ENCODE results near the gene CD58. TPM values are rescaled to one million over a fixed set of nuclear protein-coding genes. Genes with fewer than 3 reads are reported as not detected.

The CD58 gene
- polyA plus RNA-seq, 3 donors, result 81.0 to 168 (median 128) TPM

DNA sequence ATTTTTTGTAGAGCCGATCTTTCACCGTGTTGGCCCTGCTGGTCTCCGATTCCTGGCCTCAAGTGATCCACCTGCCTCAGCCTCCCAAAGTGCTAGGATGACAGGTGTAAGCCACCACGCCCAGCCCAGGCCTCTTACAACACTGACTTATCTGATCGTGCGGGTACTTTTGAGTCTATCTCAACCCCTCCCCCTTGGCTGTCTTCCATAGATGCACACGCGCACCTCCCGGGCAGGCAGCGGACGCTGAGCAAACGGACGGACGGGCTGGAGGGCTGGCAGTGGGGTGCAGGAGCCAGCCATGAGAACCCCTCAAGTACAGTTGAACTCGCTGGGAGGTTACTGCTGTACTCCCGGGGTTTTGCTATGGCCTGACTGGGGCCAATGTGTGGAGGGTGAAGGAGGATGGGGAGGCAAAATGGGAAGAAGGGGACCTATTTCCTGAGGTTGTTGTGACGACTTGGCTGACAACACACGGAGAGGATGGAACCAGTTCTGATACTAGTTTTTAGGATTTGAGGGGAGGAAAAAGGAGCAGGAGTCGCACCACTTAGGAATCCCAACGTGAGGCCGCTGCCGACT is 959 bp downstream of the CD58 start:
- 14% methylated on average over 22 of the region's 22 CpGs for WGBS (ENCODE audit: insufficient coverage)
- TF ChIP-seq, protein P1, sequence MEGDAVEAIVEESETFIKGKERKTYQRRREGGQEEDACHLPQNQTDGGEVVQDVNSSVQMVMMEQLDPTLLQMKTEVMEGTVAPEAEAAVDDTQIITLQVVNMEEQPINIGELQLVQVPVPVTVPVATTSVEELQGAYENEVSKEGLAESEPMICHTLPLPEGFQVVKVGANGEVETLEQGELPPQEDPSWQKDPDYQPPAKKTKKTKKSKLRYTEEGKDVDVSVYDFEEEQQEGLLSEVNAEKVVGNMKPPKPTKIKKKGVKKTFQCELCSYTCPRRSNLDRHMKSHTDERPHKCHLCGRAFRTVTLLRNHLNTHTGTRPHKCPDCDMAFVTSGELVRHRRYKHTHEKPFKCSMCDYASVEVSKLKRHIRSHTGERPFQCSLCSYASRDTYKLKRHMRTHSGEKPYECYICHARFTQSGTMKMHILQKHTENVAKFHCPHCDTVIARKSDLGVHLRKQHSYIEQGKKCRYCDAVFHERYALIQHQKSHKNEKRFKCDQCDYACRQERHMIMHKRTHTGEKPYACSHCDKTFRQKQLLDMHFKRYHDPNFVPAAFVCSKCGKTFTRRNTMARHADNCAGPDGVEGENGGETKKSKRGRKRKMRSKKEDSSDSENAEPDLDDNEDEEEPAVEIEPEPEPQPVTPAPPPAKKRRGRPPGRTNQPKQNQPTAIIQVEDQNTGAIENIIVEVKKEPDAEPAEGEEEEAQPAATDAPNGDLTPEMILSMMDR (IDR thresholded peaks at IDR 0.05), result no peak
- H3K27me3 ChIP-seq (ENCODE audit: control insufficient read depth in 2 of 2, insufficient read depth in 2 of 2, low read length in 2 of 2), result no peaks in the 10 kb centered on the region
- H3K4me1 ChIP-seq (ENCODE audit: control insufficient read depth in 1 of 2, insufficient read depth in 2 of 2, low read length in 2 of 2), result peaks cover 32 to 58% of the 10 kb centered on the region in 2 donors
- no peaks in the 10 kb centered on the region for H3K9me3 ChIP-seq (replicated peaks in 1 of 2; ENCODE audit: control insufficient read depth in 1 of 2, insufficient read depth in 1 of 2, low read length in 2 of 2)
- H3K4me3 Mint-ChIP-seq, result peak overlapping the region; percentile 98 to 100
- peak; percentile 44 to 62 (median 58) for DNase-seq
- peaks cover 49% of the 10 kb centered on the region for H4K20me1 ChIP-seq (ENCODE audit: insufficient read depth, low read length)
- H2AFZ ChIP-seq (ENCODE audit: insufficient read depth, low read depth, low read length, poor library complexity, severe bottlenecking), result peak overlapping the region; percentile 44
- no peaks in the 10 kb centered on the region for H3K36me3 ChIP-seq (replicated peaks in 1 of 2; ENCODE audit: control insufficient read depth in 1 of 2, insufficient read depth in 2 of 2, low read length in 2 of 2)
- H3K4me3 ChIP-seq (replicated peaks in 1 of 3; ENCODE audit: low read depth in 2 of 3, low read length in 3 of 3), result peak overlapping the region; percentile 73 to 84 (median 83)
- H3K4me2 ChIP-seq (replicated peaks; ENCODE audit: extremely low read depth, low read length, poor library complexity, severe bottlenecking), result peak overlapping the region; percentile 73
- H3K4me1 Mint-ChIP-seq, result peaks cover 61% of the 10 kb centered on the region
- peaks cover 0 to 2% (median under 1%) of the 10 kb centered on the region in 7 donors for H3K9me3 Mint-ChIP-seq
- H3K9ac ChIP-seq (ENCODE audit: insufficient read depth, low read length, poor library complexity, severe bottlenecking), result peak overlapping the region; percentile 98
- peaks cover 0 to 5% (median 4%) of the 10 kb centered on the region in 3 donors for H3K27me3 Mint-ChIP-seq (ENCODE audit: low read depth in 3 of 3)
- peaks cover 25 to 33% of the 10 kb centered on the region in 2 donors for H3K36me3 Mint-ChIP-seq
- H3K27ac Mint-ChIP-seq, result peak overlapping the region; percentile 94 to 98 (median 96)
- intact Hi-C loops (cut with micrococcal nuclease), result loop anchor here (2.0 to 10.0 kb wide), 6 partner anchors 33 to 485 kb away; partner anchors contain the start of genes CD101 (in 1 of the 2) and IGSF3 (in 1 of the 2)
- H3K27ac ChIP-seq (ENCODE audit: low read depth in 1 of 2, low read length in 2 of 2), result peak overlapping the region; percentile 97
- H3K79me2 ChIP-seq (ENCODE audit: insufficient read depth, low read length), result peaks cover 59% of the 10 kb centered on the region

DNA sequence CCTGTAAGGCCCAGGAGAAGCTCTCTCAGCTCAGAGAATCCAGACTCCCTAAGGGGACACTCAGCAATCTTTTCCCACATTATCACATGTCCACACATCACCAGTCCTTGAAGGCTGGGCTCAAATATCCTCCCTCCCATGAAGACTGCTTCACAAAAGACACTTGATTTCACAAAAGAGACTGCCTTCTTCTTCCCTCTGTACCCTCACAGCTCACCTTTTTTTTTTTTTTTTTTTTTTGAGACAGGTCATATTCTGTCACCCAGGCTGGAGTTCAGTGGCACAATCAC is 1.5 kb downstream of the CD58 start:
- Histone ChIP-seq H3K79me2 (ENCODE audit: insufficient read depth, low read length) (peaks cover 65% of the 10 kb centered on the region), H2AFZ (ENCODE audit: insufficient read depth, low read depth, low read length, poor library complexity, severe bottlenecking) (no peak overlapping the region), H3K27ac (ENCODE audit: low read depth in 1 of 2, low read length in 2 of 2) (peak overlapping the region in 1 of 2 donors; percentile 97), H3K4me1 (ENCODE audit: control insufficient read depth in 1 of 2, insufficient read depth in 2 of 2, low read length in 2 of 2) (peaks cover 32 to 63% of the 10 kb centered on the region in 2 donors), H3K9me3 (replicated peaks in 1 of 2; ENCODE audit: control insufficient read depth in 1 of 2, insufficient read depth in 1 of 2, low read length in 2 of 2) (no peaks in the 10 kb centered on the region), H3K4me2 (replicated peaks; ENCODE audit: extremely low read depth, low read length, poor library complexity, severe bottlenecking) (peak overlapping the region; percentile 73), H3K4me3 (replicated peaks in 1 of 3; ENCODE audit: low read depth in 2 of 3, low read length in 3 of 3) (peak overlapping the region; percentile 73 to 84 (median 83)), H4K20me1 (ENCODE audit: insufficient read depth, low read length) (peaks cover 55% of the 10 kb centered on the region), H3K9ac (ENCODE audit: insufficient read depth, low read length, poor library complexity, severe bottlenecking) (peak overlapping the region; percentile 98), H3K27me3 (ENCODE audit: control insufficient read depth in 2 of 2, insufficient read depth in 2 of 2, low read length in 2 of 2) (no peaks in the 10 kb centered on the region), H3K36me3 (replicated peaks in 1 of 2; ENCODE audit: control insufficient read depth in 1 of 2, insufficient read depth in 2 of 2, low read length in 2 of 2) (peaks cover 0 to 4% of the 10 kb centered on the region in 2 donors)
- peaks cover 0 to 6% (median 2%) of the 10 kb centered on the region in 7 donors for H3K9me3 Mint-ChIP-seq
- TF ChIP-seq, protein P1 (IDR thresholded peaks at IDR 0.05), result no peak
- peaks cover 0 to 4% (median 4%) of the 10 kb centered on the region in 3 donors for H3K27me3 Mint-ChIP-seq (ENCODE audit: low read depth in 3 of 3)
- intact Hi-C loops (cut with micrococcal nuclease), result no loop called here
- H3K4me3 Mint-ChIP-seq, result peak overlapping the region; percentile 98 to 100
- peaks cover 66% of the 10 kb centered on the region for H3K4me1 Mint-ChIP-seq
- peak overlapping the region; percentile 94 to 98 (median 96) for H3K27ac Mint-ChIP-seq
- DNase-seq, result no peak
- H3K36me3 Mint-ChIP-seq, result peaks cover 29 to 38% of the 10 kb centered on the region in 2 donors

Measured in CD14-positive monocyte (primary cell).